Measurements from ENCODE around the gene RAB3C.

RAB3C gene

DNA sequence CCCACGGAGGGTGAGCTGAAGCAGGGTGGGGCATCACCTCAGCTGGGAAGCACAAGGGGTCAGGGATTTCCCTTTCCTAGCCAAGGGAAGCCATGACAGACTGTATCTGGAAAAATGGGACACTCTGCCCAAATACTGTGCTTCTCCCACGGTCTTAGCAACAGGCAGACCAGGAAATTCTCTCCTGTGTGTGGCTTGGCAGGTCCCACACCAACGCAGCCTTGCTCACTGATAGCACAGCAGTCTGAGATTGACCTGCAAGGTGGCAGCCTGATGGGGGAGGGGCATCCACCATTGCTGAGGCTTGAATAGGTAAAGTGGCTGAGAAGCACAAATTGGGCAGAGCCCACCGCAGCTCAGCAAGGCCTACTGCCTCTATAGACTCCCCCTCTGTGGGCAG is 23.2 kb downstream of the RAB3C start:
- no peak for DNase-seq

DNA sequence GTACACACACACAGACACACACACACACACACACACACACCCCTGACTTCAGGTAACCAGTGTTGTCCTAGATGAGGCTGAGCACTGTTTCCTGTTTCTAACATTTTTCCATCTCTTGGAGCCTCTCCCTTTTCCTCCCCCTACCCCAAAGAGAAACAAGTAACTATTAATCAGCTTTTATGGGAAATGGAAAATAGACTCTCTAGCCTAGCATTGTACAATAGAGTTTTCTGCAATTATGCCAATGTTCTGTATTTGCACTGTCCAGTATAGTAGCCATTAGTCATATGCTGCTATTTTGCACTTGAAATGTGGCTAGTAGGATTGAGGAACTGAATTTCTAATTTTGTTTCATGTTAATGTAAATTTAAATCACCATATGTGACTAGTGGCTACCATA is 33.1 kb downstream of the RAB3C start:
- DNase-seq = no peak

DNA sequence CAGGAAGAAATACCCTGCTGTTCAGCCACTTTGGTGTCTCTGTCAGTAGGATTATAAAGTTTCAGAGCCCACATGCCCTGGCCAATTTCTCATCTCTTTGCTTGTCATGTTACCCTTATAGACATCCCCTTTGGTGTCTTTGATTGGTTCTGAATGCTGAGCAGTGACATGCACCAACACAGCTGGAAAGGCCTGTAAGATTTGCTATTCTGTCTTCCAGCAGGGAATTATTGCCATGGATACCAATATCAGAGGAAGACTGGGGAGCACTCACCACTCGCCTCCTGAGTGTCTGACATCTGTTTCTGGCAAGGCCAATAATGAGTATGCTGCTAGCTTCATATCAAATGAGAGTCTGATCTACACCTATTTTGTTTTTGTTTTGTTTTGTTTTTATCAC is 34.4 kb downstream of the RAB3C start:
- no peak for DNase-seq

DNA sequence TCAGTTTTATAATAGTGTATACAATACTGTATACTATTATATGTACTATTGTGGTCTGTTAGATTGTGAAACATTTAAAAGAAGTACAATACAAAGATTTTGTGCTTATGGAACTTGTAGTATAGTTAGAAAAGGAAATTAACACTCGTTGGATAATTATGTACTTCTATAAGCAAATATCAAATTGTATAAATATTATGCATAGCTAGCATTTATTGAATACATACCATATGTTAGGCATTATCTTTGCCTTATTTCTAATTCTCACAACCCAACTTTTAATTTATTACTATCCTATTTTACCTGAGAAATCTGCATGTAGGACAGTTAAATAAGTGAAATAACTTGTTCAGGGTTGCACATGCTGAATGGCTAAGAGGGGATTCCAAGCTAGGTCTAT is 37.5 kb downstream of the RAB3C start:
- no peak for DNase-seq

DNA sequence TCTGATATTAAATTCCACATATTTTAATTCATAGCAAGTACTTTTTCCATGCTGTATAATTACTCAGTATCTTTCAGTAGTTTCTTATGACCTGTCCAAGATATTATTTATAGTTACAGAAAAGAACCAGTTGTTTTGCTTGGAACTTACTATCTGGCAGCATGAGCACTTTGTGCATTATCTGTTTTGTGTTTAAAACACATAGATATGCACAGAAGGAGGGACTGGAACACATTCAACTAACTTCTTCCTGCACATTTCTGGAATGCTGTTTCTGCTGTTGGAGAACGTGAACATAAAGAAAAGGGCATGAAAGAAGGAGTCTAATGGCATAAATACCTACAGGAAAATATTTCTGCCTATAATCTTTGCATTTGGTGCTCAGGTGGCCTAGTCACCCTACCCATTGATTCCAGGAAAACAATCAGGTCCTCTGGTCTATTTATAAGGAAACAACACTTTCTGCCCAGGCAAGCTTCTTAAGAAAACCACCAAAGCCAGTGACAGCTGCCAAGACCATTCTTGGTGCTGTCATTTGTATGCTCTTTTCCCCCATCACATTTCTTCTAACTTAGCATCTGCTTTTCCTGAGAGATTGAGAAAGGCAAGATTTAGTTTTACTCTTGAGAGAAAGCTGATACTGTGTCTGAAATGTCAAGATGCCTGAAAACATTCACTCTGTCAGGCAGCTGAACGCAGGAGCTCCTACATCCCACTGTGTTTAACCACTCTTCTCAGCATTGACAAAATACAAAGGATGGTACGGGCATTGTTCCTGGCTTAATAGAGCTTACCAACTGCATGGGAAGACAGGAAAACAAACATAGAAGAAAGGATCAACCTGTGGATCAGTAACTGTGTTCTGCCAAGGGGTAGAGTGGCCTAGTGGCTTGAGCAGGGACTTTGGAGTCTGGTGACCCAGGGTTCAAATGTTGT is 40.3 kb downstream of the RAB3C start:
- no peak for DNase-seq

DNA sequence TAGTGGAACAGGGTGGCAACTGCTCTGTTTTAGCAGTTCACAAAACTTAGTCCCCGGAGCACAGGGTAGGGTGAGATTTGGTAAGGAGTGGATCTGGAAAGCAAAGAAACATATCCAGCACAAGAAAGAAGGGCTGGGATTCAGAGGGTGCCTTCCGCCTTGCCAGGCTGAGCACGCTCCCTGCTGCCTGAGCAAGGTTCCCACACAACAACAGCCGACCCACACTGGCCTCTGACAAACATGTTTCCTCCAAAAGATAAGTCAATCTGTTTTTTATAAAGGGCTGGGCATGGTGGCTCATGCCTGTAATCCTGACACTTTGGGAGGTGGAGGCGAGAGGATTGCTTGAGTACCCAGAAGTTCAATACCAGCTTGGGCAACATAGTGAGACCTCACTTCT is 45.8 kb downstream of the RAB3C start:
- DNase-seq = no peak

DNA sequence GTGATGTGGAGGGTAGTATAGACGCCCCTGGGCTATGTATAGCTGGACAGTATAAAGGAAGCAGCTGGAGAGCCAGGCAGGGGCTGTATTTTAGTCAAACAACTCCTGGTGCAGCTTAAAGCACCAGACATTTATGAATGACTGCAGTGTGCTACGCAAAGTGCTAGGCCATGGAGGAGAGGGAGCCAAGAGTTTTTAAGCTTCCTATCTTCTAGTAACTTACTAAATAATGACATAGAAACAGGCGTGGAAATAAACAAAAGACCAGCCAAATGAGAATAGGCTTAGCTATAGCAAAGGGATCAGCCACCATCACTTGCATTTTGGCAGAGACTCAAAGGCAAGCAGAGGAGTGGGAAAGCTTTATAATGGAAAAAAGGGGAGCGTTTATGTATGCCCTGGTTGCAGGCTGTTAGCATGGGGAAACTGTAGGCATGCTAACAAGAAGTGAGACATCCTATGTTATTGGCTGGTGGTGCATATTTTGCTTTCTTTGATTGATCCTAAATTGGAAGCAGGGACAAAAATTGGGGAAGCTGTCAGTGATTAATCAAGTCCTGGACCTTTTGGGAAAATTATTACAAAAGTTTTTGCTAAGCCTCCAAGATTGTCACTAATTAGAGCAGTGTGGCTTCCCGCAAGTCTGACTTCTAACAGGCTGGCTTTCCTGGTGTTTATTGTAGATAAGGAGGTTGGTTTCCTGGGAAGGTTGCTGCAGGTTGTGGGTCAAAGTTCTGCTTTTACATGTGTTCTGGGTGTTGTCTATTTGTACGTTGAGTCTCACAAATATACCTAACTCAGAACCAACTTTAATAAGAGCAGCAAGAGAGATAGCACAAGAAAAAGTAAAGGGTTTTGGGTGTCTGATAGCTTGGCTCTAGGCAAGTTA is 46.6 kb downstream of the RAB3C start:
- DNase-seq = no peak

DNA sequence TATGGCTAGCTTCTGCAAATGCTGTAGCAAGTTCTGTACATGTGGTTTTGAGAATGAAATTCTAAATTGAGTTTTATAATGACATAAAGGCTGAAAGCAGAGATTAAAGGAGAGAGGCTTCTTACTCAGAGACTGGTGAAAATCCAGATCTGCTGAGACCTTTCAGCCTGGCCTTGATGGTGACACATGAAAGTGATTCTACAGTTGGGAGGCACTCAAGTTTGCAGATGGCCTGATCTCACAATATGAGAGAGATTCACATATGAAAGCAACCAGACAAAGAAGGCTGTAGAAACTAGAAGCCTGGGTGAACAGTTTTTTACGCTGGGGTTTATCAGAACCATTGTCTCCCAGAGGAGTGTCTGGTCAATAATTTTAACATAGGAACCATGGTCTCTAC is 49.0 kb downstream of the RAB3C start:
- no peak for DNase-seq

DNA sequence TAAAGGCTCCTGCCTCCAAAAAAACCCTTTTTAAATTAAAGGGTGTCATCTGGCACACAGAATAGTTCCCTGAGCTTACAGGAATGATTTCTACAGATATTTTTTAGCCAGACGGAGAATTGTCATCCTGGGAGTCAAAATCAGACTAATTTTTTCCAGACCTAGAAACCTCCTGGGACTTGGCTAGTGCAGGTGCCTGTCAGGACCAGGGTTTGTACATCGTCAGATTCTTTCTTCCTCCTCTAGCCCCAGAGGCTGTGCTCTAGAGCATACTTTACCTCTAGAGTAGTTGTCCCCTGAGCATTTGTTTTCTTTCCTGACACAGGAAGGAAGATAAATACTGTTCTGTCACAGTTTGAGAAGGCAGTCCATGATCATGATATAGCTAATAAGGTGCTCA is 52.5 kb downstream of the RAB3C start:
- DNase-seq = no peak

DNA sequence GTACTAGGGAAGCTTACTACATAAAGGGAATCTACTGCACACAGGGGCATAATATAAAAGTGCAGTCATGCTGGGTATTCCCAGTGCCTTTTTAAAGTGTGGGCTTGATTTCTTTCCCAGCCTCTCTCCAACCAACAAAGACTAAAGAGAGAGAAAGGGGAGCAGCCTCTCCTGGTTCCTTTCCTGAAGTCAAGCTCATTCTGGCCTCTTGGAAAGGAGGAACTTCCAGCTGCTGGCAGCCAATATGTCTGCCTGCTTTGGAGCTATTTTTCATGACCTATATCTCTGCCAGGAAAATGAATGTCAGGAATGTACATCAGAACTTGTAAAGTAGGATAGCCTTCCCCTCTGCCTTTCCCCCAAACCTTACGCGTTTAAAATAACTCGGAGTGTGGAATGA is 57.1 kb downstream of the RAB3C start:
- DNase-seq = no peak

DNA sequence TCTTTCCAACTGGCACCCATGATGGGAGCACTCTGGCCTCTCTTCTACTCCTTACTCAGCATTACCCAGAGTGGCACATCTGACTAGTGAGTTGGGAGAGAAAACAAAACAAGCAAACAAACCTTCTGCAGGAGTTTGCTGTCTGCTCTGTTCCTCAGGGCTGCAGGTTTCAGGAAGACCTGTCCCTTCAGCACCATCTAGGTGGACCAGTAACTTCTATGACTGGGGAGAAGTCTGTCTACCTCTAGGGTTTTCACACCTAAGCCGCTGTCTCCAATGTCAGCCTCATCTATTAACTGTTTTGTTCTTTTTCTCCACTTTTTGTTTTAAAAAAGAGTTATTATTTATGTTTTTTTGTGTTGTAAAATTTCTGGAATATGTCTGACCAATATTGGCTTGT is 58.7 kb downstream of the RAB3C start:
- no peak for DNase-seq

DNA sequence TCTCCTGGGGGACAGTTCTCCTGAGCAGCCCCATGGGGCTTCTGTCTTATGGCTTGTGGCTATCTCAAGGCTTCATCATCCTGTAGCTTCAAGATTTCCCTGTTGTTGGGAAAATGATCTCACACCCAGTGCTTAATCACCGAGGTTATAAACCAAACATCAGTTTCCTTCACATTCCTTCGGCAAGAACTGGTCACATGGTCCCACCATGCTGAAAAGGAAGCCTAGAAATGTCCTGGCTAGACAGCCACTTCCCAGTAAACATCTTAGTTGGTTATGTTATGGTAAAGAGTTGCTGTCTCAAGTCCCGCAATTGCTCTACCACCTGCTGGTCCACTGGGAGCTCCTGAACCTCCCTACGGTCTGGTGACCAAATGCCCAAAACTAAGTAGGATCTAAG is 66.0 kb downstream of the RAB3C start:
- DNase-seq = no peak

DNA sequence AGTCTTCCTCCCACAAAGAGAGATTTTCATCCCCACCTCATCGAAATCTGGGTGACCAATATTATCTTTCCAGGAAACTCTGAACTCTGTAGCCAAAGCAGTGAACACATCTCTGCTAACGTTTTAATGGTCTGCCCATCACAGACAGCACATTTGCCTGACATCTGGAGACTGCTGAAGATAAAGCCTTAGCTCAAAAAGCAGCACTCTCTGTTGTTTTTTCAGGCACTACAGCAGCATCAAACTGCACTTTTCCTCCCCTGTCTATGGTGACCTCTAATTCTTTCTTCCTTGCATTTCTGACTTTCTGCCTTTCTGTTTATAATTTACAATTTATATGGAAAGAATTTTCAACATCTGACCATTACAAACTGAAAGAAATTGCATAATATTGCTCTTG is 66.8 kb downstream of the RAB3C start:
- no peak for DNase-seq

DNA sequence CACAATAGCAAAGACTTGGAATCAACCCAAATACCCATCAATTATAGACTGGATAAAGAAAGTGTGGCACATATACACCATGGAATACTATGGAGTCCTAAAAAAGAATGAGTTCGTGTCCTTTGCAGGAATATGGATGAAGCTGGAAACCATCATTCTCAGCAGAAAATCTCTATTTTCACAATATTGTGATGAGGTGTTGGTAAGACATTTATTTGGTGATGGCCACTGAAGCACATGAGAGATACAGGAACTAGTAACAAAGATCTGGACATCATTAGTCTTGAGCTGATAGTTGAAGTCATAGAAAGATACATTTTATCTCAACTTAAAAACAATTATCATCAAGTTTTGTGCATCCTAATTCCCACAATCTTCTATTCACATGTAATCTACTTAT is 70.6 kb downstream of the RAB3C start:
- no peak for DNase-seq

DNA sequence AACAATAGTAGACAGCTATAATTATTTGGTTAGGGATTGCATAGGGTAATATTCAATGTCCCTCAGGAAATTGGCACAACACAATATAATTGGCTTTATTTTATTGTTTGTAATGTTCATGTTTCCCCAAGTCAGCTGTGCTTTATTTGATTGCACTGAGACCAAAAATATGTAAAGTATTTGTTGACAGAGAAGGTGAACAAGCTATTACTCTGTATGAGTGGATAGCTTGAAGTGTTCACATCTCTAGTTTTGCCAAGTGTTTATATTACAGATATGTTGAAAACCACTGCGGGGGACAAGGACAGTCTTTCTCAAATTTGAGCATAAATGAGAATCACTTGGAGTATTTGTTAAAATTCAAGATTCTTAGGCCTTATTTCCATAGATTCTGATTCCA is 83.3 kb downstream of the RAB3C start:
- no peak for DNase-seq

DNA sequence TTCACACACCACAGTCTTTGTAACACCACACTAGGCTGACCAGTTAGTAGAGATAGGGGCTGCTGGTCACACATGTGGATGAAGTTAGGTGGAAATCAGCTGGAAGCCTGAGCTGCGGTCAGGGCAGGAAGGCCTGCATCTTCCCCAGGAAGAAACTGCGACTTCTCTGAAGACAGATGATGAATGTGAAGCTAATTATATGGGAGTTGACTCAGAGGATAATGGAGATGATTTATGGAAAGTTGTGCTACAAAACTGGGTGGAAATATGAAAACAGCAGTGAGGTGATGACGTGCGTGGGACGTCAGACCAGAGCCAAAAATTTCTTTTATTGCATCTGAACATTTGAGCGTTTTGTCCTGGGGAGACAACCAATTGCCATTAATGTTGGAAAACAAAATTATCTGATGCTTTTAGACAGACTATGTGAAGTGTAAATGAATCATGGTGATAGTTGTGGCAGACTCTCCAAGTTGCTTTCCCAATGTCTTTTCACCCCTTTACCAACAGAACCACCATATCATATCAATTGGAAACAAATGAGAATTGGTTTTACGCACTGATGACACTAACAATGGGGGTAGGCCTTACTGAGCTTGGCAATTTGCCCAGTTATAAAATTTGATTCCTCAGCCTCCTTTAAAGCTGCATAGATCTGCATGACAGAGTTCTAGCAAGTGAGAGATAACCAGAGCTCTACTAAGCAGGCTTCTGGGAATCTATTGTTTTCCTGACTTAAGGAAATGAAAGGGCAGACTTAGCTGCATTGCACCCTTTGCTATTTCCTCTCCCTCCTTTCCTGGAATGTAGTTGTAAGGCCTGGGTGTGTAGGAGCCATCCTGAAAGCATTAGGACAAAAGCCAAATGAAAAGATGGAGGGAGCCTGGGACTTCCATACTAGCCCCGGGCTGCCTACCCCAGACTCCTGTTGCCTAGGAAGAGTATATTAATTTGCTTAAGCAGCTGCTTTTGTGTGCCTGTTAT is 84.0 kb downstream of the RAB3C start:
- no peak for DNase-seq

DNA sequence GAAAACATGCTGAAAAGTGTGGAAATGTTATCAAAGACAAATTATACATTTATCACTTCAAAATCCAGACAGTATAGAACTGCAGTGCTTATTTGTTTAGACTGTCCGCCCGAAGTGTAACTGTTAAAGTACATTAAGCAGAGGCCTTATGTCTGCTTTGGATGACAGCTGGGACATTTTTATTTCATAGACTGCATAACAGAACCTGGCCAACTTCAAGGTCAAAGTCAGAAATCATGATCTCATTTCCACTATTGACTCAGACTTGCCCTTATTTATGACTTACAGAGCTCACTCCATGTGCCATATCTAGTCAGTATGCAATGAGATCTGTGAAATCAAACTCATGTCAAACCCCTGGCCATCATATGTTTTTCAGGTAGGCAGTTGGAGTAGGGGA is 87.7 kb downstream of the RAB3C start:
- DNase-seq = no peak

DNA sequence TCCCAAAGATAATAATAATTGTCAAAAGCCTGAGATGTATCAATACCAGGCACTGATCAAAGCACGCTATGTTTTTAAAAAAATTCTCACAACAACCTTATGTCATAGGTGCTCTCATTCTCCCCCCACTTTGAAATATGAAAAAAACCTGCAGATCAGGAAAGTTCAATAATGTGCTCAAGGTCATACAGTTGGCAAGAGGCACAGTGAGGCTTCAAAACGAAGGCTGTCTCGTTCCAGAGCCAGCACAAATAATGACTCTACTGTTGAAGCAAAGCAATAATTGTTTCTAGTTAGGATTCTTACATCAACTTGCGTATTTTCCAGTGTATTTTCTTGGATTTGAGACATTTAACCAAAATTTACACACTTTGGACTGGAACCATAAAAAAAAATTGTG is 88.3 kb downstream of the RAB3C start:
- DNase-seq = no peak

DNA sequence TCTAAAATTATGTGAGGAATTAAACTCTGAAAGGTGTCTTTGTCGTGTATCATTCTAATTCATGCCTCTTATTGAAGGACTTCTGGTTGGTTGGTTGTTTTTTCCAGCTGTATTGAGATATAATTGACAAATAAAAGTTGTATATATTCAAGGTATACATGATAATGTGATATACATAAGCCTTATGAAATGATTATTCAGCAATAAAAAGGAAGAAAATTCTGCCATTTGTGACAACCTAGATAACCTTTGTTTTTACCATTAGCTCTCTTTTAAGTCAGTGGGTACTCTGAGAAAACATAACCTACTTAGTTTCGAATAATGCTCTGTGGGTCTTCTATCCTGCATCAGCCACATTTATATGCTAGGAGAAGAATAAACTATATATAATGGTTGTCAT is 89.6 kb downstream of the RAB3C start:
- no peak for DNase-seq

DNA sequence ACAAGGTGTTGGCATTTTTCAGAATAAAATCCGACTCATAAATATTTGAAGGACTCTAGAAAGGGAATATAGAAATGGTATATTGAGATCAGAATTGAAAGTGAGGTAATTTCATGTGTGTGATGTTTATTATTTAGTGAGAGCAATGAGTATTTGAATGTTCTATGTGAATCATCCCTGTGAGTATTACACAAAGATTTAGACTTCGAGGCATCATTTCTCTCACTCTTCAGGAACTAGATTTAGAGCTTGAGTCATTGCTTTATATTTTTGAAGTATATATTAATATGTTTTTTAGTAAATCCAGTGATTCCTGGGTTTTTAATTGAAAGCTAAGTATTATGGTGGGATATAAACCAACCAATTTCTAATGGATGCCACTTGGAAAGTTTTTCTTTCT is 91.2 kb downstream of the RAB3C start:
- no peak for DNase-seq

DNA sequence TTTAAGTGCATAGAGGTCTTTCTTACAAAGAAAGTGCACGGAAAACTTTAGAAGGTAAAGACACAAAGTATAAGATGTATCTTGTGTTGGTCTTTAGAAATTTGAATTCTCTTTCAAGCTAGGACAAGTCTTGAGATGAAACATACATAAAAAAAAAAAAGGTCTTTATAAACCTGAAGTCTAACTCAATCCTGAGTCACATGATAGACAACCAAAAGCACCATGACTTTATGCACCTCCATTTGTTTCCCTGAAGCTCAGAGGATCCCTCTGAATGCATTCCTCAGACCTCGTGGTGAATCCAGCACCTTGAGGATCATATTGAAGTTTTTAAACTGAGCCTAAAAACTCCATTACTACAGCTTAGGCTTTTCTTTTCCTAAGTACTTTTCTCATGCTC is 91.8 kb downstream of the RAB3C start:
- no peak for DNase-seq

DNA sequence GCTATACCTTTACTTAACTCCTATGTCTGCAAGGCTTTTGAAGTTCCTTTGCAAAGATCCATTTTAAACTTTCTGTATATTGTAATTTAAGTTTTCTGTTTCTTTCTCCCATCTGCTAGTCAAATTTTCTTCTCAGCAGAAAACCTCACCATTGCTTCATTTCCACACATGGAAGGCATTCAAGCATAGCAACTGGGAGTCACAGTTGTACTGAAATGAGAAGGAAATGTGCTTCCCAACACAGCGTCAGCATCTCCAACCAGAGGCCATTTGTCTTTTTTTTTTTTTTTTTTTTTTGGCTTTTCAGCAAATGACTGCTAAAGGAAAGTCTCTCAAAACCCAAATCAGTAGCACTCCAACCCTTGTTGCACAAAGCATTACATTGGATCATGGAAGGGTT is 92.5 kb downstream of the RAB3C start:
- no peak for DNase-seq

DNA sequence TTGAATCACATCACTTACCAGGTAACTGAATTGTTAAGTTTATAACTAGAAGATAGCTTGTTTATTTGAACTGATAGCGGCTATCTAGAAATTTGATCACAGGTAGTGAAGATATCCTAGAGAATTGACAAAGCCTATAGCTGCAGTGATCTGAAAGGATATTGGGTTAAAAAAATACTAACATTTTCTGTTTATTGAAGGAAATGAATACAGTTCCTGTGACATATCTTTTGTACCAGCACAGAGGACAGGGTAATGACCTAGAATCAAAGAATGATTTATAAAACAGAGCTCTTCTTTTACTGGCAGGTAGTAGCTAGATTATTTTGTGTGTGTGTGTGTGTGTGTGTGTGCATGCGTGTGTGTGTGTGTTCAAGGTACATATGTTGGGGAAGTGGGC is 94.8 kb downstream of the RAB3C start:
- DNase-seq = no peak

Data from activated CD4-positive, alpha-beta T cell treated with anti-CD3 and anti-CD28 coated beads for 4 hours (primary cell).